ENCODE measurements around the gene TBX21. TPM values are rescaled to one million over a fixed set of nuclear protein-coding genes. Genes with fewer than 3 reads are reported as not detected.

The TBX21 gene
- total and polyA plus RNA-seq, 11 donors: 0.07 to 3.2 (median 0.21) TPM; not detected in 2

DNA sequence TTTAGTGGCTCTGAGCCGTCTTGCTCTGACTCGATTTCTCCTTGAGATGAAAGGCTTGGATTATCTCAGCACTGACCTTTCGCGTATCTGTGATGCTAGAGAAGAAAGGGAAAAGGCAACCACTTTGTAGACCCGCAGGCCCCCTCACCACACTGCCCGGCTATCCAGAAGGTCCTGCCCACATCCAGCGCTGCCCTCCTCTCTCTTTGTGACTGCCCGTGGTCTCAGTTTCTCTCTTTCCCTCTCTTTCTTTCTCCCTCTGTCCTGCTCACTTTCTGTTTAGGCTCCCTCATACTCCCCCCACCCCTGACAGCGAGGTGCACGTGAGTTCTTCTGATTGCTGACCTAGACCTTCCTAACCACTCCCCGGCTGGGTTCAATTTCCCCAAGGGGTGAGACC, 12.8 kb upstream of the TBX21 start:
- Histone ChIP-seq H3K27ac (no peak overlapping the region), H3K36me3 (no peaks in the 10 kb centered on the region), H3K27me3 (peaks cover 9 to 71% (median 39%) of the 10 kb centered on the region in 9 donors), H3K9me3 (no peaks in the 10 kb centered on the region), H3K4me1 (peaks cover 0 to 39% (median 0%) of the 10 kb centered on the region in 12 donors), H3K4me3 (no peak overlapping the region)
- ATAC-seq: no peak
- intact Hi-C loops (cut with DNase I): no loop called here
- 55 to 68% (median 61%) methylated on average over 11 of the region's 11 CpGs for WGBS, 4 donors
- no peak for TF ChIP-seq POLR2A (IDR thresholded peaks at IDR 0.05)
- TF ChIP-seq, protein P1, sequence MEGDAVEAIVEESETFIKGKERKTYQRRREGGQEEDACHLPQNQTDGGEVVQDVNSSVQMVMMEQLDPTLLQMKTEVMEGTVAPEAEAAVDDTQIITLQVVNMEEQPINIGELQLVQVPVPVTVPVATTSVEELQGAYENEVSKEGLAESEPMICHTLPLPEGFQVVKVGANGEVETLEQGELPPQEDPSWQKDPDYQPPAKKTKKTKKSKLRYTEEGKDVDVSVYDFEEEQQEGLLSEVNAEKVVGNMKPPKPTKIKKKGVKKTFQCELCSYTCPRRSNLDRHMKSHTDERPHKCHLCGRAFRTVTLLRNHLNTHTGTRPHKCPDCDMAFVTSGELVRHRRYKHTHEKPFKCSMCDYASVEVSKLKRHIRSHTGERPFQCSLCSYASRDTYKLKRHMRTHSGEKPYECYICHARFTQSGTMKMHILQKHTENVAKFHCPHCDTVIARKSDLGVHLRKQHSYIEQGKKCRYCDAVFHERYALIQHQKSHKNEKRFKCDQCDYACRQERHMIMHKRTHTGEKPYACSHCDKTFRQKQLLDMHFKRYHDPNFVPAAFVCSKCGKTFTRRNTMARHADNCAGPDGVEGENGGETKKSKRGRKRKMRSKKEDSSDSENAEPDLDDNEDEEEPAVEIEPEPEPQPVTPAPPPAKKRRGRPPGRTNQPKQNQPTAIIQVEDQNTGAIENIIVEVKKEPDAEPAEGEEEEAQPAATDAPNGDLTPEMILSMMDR (IDR thresholded peaks at IDR 0.05): no peak
- no peak for DNase-seq

DNA sequence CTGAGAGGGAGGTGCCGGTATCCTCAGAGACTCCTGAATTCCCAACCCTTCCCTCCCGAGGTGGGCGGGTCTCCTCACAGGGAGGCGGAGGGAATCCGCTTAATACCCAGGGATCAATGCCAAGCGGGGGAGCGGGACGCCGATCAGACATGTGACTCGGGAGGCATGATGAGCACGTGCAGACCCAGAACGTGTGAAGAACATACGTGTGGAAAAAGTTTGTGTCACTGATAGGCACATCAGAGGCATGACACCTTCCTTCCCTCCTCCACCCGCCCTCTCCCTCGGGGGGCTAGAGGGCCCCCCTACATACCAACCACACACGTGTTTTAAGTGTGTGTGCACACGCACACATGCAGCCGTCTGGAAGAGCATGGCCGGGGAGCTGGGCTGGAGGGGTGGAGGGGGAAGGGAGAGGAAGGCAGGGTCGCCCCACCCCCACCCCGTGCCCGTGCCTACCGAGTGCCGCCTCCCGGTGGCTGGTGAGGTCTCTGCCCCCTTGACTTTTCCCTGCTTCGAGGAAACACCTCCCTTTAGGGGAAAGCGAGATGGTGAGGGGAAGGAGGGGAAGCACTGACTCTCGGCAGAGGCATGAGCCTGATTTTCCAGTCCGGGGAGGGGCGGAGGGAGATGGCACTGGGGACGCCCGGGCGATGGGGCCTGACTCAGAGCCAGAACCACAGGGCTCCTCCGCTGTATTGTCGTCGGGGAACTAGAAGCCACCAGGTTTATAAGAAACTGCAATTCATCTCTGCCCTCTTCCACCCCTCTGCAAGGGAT, 12.1 kb upstream of the TBX21 start:
- peak in 1 of 5 donors; percentile 52 for DNase-seq

DNA sequence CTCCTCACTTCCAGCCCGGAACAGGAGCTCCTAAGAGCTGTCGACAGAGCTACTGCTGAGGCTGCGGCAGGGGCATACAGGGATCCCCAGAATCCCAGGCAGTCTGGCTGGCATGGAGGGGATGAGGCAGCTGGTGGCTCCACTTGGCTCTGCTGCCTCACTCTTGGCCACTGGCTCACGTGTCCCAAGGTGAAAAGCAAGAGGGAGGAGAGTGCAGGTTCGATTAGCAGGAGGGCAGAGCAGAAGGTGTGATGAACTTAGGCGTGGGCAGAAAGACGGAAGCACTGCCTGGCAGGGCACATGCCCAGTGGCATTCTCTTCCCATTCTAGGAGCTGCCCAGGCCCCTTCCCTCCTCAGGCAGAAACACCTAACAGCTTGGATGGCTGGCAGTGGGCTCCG, 11.3 kb upstream of the TBX21 start:
- DNase-seq: no peak
- H3K9me3 ChIP-seq: no peaks in the 10 kb centered on the region
- 42 to 58% (median 47%) methylated on average over 6 to 8 of the region's 8 CpGs for WGBS, 4 donors
- no peaks in the 10 kb centered on the region for H3K36me3 ChIP-seq
- peaks cover 0 to 39% (median 0%) of the 10 kb centered on the region in 12 donors for H3K4me1 ChIP-seq
- ATAC-seq: no peak
- intact Hi-C loops (cut with DNase I): no loop called here
- H3K27ac ChIP-seq: no peak overlapping the region
- no peak overlapping the region for H3K4me3 ChIP-seq
- TF ChIP-seq, protein P1 (IDR thresholded peaks at IDR 0.05): no peak
- TF ChIP-seq POLR2A (IDR thresholded peaks at IDR 0.05): no peak
- peaks cover 10 to 79% (median 39%) of the 10 kb centered on the region in 9 donors for H3K27me3 ChIP-seq

More for the DNA sequence above, 12.1 kb upstream of the TBX21 start:
- Histone ChIP-seq H3K27ac (no peak overlapping the region), H3K36me3 (no peaks in the 10 kb centered on the region), H3K4me3 (peak overlapping the region in 1 of 12 donors; percentile 3), H3K9me3 (no peaks in the 10 kb centered on the region), H3K27me3 (peaks cover 10 to 78% (median 39%) of the 10 kb centered on the region in 9 donors), H3K4me1 (peaks cover 0 to 39% (median 0%) of the 10 kb centered on the region in 12 donors)
- ATAC-seq: peak in 1 of 4 donors; percentile 57
- TF ChIP-seq, protein P1 (IDR thresholded peaks at IDR 0.05): no peak
- no peak for TF ChIP-seq POLR2A (IDR thresholded peaks at IDR 0.05)
- 6 to 12% (median 8%) methylated on average over 33 to 36 of the region's 36 CpGs for WGBS, 4 donors
- intact Hi-C loops (cut with DNase I): no loop called here

DNA sequence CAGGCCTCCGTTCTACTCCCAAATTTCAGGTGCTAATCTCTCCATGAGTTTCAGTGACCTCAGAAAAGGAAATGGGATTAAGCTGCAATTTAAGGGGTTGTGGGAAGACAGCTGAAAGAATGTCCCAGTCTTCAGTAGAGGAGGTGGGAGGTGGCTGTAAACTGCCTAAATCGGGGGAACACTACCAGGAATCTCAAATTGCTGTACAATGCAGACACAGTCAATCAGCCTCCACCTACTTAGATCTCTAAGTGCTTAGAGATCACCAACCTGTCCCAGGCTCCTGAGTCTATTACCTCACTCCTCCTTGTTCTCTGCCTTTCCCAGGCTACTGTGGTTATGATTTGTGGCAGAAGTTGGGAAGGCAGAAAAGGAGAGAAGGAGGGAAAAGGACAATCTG, 8.3 kb upstream of the TBX21 start:
- Histone ChIP-seq H3K4me1 (peaks cover 0 to 21% (median 0%) of the 10 kb centered on the region in 12 donors), H3K27me3 (peaks cover 10 to 82% (median 30%) of the 10 kb centered on the region in 9 donors), H3K4me3 (no peak overlapping the region), H3K27ac (no peak overlapping the region), H3K9me3 (no peaks in the 10 kb centered on the region), H3K36me3 (no peaks in the 10 kb centered on the region)
- WGBS, 4 donors: 68 to 80% (median 77%) methylated on average over 2 of the region's 2 CpGs
- ATAC-seq (no peak), DNase-seq (no peak)
- TF ChIP-seq POLR2A (IDR thresholded peaks at IDR 0.05): no peak
- TF ChIP-seq, protein P1 (IDR thresholded peaks at IDR 0.05): no peak
- intact Hi-C loops (cut with DNase I): no loop called here

Data from heart left ventricle (tissue), 16 donors.